ENCODE data around the gene KCNK4.

The KCNK4 gene

GRCh38 chr11:64347193-64347867 lies 56.2 kb downstream of the KCNK4 start:
- DNase-seq (ENCODE audit: low read depth) = no peak

- DNase-seq (ENCODE audit: low read depth) = no peak
Observed at GRCh38 chr11:64348383-64349024, 57.4 kb downstream of the KCNK4 start.

GRCh38 chr11:64349025-64349387 lies 57.9 kb downstream of the KCNK4 start:
- DNase-seq (ENCODE audit: low read depth) = no peak

DNA sequence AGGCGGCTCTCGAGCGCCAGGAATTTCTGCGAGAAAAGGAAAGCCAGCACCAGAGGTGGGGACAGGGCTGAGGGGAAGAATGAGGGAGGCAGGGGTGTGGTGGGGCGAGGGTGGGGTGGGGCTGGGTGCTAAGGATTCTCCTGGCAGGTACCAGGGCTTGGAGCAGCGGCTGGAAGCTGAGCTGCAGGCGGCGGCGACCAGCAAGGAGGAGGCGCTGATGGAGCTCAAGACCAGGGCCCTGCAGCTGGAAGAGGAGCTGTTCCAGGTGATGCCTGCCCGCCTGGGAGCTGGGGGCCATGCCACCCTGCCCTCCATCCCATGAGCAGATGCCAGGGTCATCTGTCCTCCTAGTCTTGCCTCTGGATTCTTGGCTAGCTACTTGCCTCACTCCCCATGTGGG lies 58.3 kb downstream of the KCNK4 start:
- DNase-seq (ENCODE audit: low read depth) = no peak

Data from activated T-helper 9 cell treated with anti-CD3 and anti-CD28 coated beads, Interleukin-2, amount 50 U/mL, for 16 hours (primary cell).